Fibroblast of skin of right quadriceps (primary cell): ENCODE measurements around the gene BCAM.

ENCODE experiments used
- DNase-seq: peaks from one replicate; pipeline ENCODE4 v3.0.0-alpha.2; 2013

Gene BCAM

GRCh38 chr19:44794610-44795009 lies 14.3 kb upstream of the BCAM start:
- no peak for DNase-seq

DNA sequence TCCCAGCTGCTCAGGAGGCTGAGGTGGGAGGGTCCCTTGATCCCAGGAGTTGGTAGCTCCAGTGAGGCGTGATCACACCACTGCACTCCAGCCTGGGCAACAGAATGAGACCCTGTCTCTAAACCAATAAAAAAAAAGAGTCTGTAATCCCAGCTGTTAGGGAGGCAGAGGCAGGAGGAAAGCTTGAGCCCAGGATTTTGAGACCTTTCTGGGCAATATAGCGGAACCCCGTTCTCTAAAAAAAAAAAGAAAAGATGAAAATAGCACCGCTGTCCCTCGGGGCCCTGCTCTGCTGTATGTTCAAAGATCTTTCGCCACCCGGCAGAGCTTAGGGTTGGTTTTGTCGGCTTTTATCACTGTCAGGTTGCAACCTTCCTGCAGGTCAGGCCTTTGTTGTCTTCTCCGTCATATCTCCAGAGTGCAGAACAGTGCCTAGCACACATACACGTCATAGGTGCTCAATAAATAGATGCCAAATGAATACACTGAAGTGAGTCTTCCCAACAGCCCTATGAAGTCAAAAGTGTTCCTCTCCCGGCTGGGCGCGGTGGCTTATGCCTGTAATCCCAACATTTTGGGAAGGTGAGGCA lies 13.4 kb upstream of the BCAM start:
- DNase-seq = no peak

GRCh38 chr19:44796701-44797115 lies 12.2 kb upstream of the BCAM start:
- DNase-seq = peak; percentile 33

- no peak for DNase-seq
Measured at GRCh38 chr19:44799627-44800346, 9.1 kb upstream of the BCAM start.

DNA sequence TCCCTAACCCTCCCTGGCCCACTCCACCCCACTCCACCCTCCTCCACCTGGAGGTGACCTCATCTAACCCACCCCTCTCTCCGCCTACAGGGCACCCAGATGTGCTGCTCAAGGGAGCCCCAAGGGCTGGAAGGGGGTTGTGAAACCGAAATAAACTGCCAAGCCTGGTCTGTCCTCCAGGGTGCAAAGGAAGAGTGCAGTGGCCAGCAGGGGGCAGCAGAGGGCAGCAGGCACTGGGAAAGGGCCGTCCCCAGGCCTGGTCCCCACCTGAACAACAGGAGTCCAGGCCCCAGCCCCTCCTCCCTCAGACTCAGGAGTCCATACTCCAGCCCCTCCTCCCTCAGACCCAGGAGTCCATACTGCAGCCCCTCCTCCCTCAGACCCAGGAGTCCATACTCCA lies 8.4 kb upstream of the BCAM start:
- DNase-seq = peak; percentile 61

GRCh38 chr19:44803442-44804428 lies 5.2 kb upstream of the BCAM start:
- DNase-seq = no peak

- DNase-seq = no peak
Measured at GRCh38 chr19:44806291-44806690, 2.6 kb upstream of the BCAM start.

DNA sequence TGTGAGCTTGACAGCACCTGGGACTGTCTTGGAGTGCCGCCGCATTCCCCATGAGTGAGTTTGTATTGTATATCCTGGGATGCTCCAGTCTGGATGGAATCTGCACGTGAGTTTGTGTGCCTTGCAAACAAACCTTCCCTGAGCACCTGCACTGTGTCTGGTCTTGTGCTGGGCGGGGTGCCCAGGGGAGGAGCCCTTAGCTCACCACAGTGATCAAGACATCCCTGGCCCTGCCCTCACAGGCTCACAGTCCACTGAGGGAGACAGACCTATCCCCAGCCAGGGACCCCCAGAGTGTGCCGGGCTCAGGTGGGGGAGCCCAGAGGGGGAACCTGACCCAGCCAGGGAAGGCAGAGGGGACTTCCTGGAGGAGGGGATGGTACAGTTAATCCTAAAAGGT lies 1.7 kb upstream of the BCAM start:
- no peak for DNase-seq

GRCh38 chr19:44807652-44808462 lies 1.0 kb upstream of the BCAM start:
- peak; percentile 59 for DNase-seq

DNA sequence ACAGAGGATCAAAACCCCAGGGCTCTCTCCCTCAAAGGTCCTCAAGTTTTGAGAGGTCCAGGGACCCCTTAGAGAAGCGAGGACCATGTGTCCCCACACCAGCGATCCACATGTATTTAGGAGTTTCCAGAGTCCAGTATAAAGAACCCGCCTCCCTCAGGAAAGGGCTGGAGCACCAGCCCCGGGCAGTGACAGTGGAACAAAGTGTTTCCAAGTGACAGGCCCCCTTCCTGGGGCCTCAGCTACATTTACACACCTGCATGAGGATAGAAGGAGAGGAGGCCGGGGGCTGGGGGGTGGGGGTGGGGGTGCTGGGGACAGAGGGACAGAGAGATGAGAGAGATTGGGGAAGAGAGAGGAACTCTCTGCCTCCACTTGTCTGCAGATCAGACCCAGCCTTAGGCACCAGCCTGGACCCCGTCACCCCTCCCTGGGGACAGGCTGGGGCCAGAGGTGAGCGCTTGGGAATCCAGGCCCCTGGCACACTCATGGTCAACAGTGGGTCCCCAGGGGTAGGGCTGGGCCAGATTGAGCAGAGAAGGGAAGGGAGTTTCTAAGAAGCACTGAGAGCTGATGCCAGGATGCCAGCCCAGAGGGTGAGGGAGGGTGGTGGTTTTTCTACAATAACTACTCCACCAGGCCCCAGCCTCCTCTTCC lies 802 bp downstream of the BCAM start:
- no peak for DNase-seq

- no peak for DNase-seq
Measured at GRCh38 chr19:44810234-44811121, 1.6 kb downstream of the BCAM start.

- no peak for DNase-seq
Measured at GRCh38 chr19:44811122-44811419, 2.2 kb downstream of the BCAM start.

DNA sequence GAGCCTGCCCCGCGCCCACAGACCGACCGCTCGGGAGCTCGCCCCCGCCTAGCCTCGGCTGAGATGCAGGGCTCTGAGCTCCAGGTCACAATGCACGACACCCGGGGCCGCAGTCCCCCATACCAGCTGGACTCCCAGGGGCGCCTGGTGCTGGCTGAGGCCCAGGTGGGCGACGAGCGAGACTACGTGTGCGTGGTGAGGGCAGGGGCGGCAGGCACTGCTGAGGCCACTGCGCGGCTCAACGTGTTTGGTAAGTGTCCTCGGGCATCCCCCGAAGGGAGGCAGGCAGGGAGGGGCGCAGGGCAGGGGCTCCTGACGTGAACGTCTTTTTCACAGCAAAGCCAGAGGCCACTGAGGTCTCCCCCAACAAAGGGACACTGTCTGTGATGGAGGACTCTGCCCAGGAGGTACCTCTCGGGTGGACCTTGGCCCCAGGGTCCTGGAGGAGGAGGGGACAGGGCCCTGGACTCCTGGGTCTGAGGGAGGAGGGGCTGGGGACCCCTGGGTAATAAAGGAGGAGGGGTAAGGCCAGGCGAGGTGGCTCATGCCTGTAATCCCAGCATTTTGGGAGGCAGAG lies 3.3 kb downstream of the BCAM start:
- no peak for DNase-seq

DNA sequence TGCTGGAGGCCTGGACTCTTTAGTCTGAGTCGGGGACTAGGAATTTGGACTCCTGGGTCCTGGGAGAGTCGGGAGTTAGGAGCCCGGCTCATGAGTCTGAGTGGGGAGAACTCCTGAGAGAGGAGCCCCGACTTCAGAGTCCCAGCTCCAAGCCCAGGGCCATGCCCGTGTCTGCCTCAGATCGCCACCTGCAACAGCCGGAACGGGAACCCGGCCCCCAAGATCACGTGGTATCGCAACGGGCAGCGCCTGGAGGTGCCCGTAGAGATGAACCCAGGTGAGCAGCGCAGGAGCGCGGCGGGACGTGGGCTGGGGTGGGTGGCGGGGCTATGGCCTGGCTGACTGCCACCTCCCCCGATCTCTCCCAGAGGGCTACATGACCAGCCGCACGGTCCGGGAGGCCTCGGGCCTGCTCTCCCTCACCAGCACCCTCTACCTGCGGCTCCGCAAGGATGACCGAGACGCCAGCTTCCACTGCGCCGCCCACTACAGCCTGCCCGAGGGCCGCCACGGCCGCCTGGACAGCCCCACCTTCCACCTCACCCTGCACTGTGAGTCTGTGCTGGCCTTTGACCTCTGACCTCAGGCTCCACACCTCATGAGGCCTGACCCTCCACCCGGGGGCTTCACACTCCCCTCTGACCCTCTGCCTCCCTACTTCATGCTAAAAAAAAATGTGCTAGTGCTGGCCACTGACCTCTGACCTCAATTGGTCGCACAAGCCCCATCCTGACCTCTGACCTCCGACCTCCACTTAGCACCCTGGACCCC lies 4.4 kb downstream of the BCAM start:
- DNase-seq = no peak

GRCh38 chr19:44813841-44814470 lies 5.1 kb downstream of the BCAM start:
- no peak for DNase-seq

DNA sequence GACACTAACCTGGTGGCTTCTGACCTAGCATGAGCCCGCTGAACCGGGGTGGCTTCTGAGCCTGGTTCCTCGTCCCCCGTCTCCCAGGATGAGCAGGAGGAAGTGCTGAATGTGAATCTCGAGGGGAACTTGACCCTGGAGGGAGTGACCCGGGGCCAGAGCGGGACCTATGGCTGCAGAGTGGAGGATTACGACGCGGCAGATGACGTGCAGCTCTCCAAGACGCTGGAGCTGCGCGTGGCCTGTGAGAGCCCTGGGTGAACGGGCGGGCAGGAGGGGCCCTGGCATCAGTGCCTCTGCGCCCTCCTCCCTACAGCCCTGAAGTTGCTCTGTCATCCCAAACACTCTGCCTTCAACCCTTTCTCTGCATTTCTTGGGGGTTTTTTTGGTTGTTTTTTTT lies 5.6 kb downstream of the BCAM start:
- DNase-seq = no peak

DNA sequence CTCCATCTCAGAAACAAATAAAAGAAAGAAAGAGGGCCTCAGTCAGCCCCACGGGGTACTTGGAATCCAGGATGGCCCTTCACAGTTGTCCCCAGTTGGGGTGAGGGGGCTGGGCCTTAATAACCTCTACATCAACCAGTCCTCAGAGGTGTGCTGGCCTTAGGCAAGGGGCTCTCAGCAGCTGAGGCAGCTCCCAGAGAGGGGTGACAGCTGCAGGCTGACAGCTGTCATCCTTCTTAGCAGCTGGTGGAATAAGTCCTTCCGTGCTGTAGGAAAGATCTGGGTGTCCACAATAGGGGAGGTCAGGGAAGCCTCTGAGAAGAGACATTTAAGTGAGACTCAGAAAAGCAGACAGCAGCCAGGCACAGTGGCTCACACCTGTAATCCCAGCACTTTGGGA lies 7.4 kb downstream of the BCAM start:
- DNase-seq = no peak

GRCh38 chr19:44817725-44818465 lies 9.0 kb downstream of the BCAM start:
- DNase-seq = no peak

DNA sequence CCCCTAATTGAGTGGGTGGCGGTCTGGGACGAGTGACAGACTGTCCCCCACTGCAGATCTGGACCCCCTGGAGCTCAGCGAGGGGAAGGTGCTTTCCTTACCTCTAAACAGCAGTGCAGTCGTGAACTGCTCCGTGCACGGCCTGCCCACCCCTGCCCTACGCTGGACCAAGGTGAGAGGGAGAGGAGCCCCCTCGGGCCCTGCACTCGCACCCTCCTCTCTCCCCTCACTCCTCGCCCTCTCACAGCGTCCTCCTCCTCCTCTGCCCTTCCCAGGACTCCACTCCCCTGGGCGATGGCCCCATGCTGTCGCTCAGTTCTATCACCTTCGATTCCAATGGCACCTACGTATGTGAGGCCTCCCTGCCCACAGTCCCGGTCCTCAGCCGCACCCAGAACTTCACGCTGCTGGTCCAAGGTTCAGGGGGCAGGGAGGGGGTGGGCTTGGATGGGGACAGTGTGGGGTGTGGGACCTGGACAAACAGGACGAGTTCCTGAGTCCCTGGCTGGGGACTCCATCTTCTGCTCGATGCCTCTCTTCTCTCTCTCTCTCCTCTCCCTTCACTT lies 9.6 kb downstream of the BCAM start:
- no peak for DNase-seq
